ENCODE results near the gene STRN.

DNA sequence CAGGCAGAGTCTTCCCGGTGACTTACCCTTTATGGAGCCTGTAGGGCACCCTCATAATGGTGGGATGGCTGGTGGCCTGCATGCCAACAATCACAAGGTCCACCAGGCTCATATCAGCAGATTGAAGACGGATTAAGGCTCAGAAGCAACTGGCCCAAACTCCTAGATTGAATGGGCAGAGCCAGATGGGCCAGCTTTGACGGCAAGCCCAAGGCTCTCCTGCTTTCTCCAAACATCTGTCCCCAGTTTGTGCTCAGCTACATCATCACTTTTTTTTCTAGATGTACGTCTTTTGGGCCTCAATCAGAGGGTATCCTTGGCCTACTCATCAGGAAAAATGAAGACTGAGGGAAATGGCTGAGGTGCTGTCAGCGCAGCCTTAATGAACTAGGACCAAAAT, 155.3 kb downstream of the STRN start:
- TF ChIP-seq, protein P1, sequence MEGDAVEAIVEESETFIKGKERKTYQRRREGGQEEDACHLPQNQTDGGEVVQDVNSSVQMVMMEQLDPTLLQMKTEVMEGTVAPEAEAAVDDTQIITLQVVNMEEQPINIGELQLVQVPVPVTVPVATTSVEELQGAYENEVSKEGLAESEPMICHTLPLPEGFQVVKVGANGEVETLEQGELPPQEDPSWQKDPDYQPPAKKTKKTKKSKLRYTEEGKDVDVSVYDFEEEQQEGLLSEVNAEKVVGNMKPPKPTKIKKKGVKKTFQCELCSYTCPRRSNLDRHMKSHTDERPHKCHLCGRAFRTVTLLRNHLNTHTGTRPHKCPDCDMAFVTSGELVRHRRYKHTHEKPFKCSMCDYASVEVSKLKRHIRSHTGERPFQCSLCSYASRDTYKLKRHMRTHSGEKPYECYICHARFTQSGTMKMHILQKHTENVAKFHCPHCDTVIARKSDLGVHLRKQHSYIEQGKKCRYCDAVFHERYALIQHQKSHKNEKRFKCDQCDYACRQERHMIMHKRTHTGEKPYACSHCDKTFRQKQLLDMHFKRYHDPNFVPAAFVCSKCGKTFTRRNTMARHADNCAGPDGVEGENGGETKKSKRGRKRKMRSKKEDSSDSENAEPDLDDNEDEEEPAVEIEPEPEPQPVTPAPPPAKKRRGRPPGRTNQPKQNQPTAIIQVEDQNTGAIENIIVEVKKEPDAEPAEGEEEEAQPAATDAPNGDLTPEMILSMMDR (IDR thresholded peaks at IDR 0.05 in 2 of 3, conservative IDR thresholded peaks at IDR 0.05 in 1 of 3; ENCODE audit: control insufficient read depth in 2 of 3, extremely low read depth in 1 of 3, insufficient read depth in 1 of 3, low read depth in 3 of 3, low read length in 3 of 3): no peak
- no peak for TF ChIP-seq SP1 (IDR thresholded peaks at IDR 0.05; ENCODE audit: low read depth, low read length)

All from GM12878 (cell line).